ENCODE data around the gene FBXO31. TPM values are rescaled to one million over a fixed set of nuclear protein-coding genes. Genes with fewer than 3 reads are reported as not detected.

Gene FBXO31
- total and polyA plus RNA-seq, 2 of the 8 experiments (the other 6 are each of a cell fraction or from before 2014, with no cell fraction given) = 8.3 to 21.6 TPM

DNA sequence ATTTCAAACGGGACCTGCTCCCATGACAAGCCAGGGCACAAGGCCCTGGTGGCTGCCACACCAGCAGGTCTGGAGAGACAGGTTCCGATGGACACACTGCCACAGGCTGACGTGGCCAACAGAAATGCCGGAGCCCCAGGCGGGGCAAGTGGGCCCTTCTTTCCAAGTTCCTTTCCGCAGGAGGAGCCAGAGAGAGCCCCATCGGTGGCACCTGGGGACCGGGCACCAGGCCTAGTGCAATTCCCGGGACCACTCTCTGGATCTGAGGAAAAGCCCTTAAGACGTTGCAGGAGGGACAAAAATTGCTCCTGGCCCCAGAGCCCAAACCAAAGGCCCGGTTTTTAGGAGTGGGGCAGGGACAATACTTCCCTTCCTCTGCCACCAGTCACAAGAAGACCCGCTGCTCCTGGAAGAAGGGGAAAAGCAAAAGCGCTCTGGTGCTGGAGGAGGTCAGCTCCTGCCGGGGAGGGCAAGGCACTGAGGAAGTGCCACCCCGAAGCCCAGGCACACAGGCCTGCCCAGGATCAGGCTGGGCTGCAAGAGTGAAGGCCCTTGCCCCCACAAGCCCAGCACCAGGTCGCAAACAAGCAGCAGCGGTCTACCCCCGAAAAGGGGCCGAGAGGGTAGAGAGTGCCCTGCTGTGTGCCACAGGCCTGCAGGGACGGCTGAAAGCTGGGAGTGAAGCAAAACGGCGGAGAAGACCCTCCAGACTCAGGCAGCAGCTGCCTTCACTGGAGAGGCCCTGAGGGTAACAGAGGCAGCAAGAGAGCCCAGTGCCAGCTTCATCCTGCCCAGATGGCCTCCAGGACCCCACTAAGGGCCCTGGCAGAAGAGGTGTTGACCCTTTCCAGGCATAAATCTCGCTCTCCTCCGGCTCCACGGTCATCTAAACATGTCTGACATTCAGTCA lies 37.7 kb upstream of the FBXO31 start:
- Histone ChIP-seq H3K27me3 (replicated peaks in 1 of 4; ENCODE audit: control insufficient read depth in 3 of 4, extremely low read depth in 1 of 4, insufficient read depth in 3 of 4, low read length in 3 of 4) (no peaks in the 10 kb centered on the region), H3K9me3 (ENCODE audit: insufficient read depth in 2 of 2, low read depth in 1 of 2, low read length in 1 of 2) (no peaks in the 10 kb centered on the region), H2BK20ac (ENCODE audit: low read length) (no peak overlapping the region), H4K91ac (replicated peaks; ENCODE audit: insufficient read length, low read length) (no peak overlapping the region), H2BK5ac (ENCODE audit: low read depth, low read length) (no peak overlapping the region; the same call in 1 of the 2 replicates), H4K20me1 (replicated peaks in 1 of 2; ENCODE audit: control insufficient read depth in 1 of 2, insufficient read depth in 2 of 2, low read length in 2 of 2) (peaks cover 2 to 11% of the 10 kb centered on the region in 2 experiments), H4K8ac (ENCODE audit: extremely low read depth, insufficient read depth, low read length) (no peak overlapping the region), H3K27ac (ENCODE audit: low read depth, low read length) (peak overlapping the region; percentile 61), H3K79me2 (ENCODE audit: control insufficient read depth in 1 of 2, insufficient read depth in 2 of 2, low read length in 2 of 2) (no peaks in the 10 kb centered on the region), H3K4me1 (replicated peaks in 1 of 4; ENCODE audit: control insufficient read depth in 3 of 4, insufficient read depth in 4 of 4, low read length in 3 of 4) (peaks cover 0 to 9% (median 6%) of the 10 kb centered on the region in 4 experiments; a peak in 5 of 7 replicates), H3K23me2 (ENCODE audit: low read depth, low read length) (no peaks in the 10 kb centered on the region), H3K9ac (replicated peaks in 1 of 4; ENCODE audit: extremely low read depth in 1 of 4, low read depth in 3 of 4, low read length in 3 of 4) (no peak overlapping the region), H3K79me1 (ENCODE audit: low read depth, low read length) (no peaks in the 10 kb centered on the region; the same call in 1 of the 2 replicates), H2AFZ (ENCODE audit: low read length) (no peak overlapping the region), H3K23ac (ENCODE audit: insufficient read length) (no peak overlapping the region), H3K18ac (ENCODE audit: extremely low read depth, low read length) (no peak overlapping the region), H3K36me3 (ENCODE audit: control insufficient read depth in 2 of 4, insufficient read depth in 4 of 4, low read length in 3 of 4) (peaks cover 0 to 13% (median 5%) of the 10 kb centered on the region in 4 experiments; a peak in 5 of 8 replicates), H3K4me3 (ENCODE audit: extremely low read depth in 1 of 4, insufficient read depth in 2 of 4, low read depth in 3 of 4, low read length in 4 of 4) (no peak overlapping the region), H2AK5ac (ENCODE audit: low read depth, low read length) (no peak overlapping the region), H3K56ac (replicated peaks; ENCODE audit: insufficient read length, low read depth, low read length) (no peak overlapping the region), H3K4me2 (ENCODE audit: insufficient read depth in 1 of 2, low read depth in 2 of 2, low read length in 2 of 2) (no peak overlapping the region), H3K14ac (ENCODE audit: insufficient read length) (no peak overlapping the region), H2BK15ac (ENCODE audit: low read length) (no peak overlapping the region), H2BK12ac (ENCODE audit: low read depth, low read length) (no peak overlapping the region), H2BK120ac (replicated peaks; ENCODE audit: low read depth, low read length) (no peak overlapping the region), H3K4ac (replicated peaks; ENCODE audit: insufficient read length, low read depth, low read length) (no peak overlapping the region), H4K5ac (ENCODE audit: insufficient read length, low read depth, low read length) (no peak overlapping the region)
- ChIA-PET CTCF (ENCODE audit: partially characterized antibody) (interaction anchor here (0.6 to 2.2 kb wide), 23 partner anchors 9 to 1604 kb away, joined by 3 to 10 read pairs (median 4); no protein-coding TSS in a partner anchor), POLR2A (ENCODE audit: partially characterized antibody) (no interaction called here)
- FAIRE-seq = no peak
- WGBS, 2 experiments (ENCODE audit: extremely low coverage in 1 of 2, insufficient coverage in 1 of 2, insufficient read length in 1 of 2, insufficient replicate concordance in 2 of 2, low coverage in 1 of 2, low lambda C conversion rate in 2 of 2, missing lambda C conversion rate in 1 of 2) = 92% methylated on average over 25 of the region's 25 CpGs; no CpG with 5 or more reads in 1 of the 2 experiments
- no peak for DNase-seq (ENCODE audit: low read depth in 1 of 2, low spot score in 2 of 2)
- no peak for TF ChIP-seq CREB1 (IDR thresholded peaks at IDR 0.05)
- no peak for TF ChIP-seq EGR1 (IDR thresholded peaks at IDR 0.05; ENCODE audit: borderline replicate concordance, low read depth, low read length)
- no peak for TF ChIP-seq YY1 (IDR thresholded peaks at IDR 0.05; ENCODE audit: low read depth, low read length)
- TF ChIP-seq HDAC6 (IDR thresholded peaks at IDR 0.05; ENCODE audit: low read depth, low read length) = no peak
- no peak for TF ChIP-seq SAP30 (IDR thresholded peaks at IDR 0.05; ENCODE audit: insufficient read depth, insufficient replicate concordance, low read length)
- no peak for TF ChIP-seq RAD21 (IDR thresholded peaks at IDR 0.05 in 1 of 2, conservative IDR thresholded peaks at IDR 0.05 in 1 of 2; ENCODE audit: low read depth in 2 of 2, low read length in 2 of 2)
- TF ChIP-seq PHF8 (conservative IDR thresholded peaks at IDR 0.05; ENCODE audit: low read depth, low read length) = no peak
- no peak for TF ChIP-seq KDM1A (IDR thresholded peaks at IDR 0.05; ENCODE audit: borderline replicate concordance, low read length)
- no peak for TF ChIP-seq TEAD4 (IDR thresholded peaks at IDR 0.05; ENCODE audit: low read depth, low read length)
- TF ChIP-seq BRCA1 (IDR thresholded peaks at IDR 0.05; ENCODE audit: low read depth, low read length) = no peak
- no peak for TF ChIP-seq ATF3 (IDR thresholded peaks at IDR 0.05; ENCODE audit: insufficient read depth, low read depth, low read length)

All from H1 (cell line).